SU-DHL-6 (cell line): ENCODE results near the gene ZFHX3.

Source experiments
- CTCF ChIP-seq: fragments of 200-600 bp; sonication (generic); IDR thresholded peaks from one replicate; pipeline ENCODE4 v1.5.1; 2017; ENCODE audit warnings: antibody characterized with exemption, mild to moderate bottlenecking, low read length, moderate library complexity; ENCODE audit not compliant: insufficient read depth, poor library complexity, severe bottlenecking
- EZH2phosphoT487 ChIP-seq: fragments of 200-600 bp; sonication (generic), shearing (Covaris generic); conservative IDR thresholded peaks from 2 replicates; pipeline ENCODE4 v1.6.1; 2018; ENCODE audit warnings: mild to moderate bottlenecking, antibody characterized with exemption, low read length, moderate library complexity, mixed read lengths

GRCh38 chr16:72862090-72862489 lies 185.8 kb downstream of the ZFHX3 start:
- TF ChIP-seq CTCF: no peak
- TF ChIP-seq EZH2phosphoT487: no peak
